ENCODE data around the gene AGO1. TPM values are rescaled to one million over a fixed set of nuclear protein-coding genes. Genes with fewer than 3 reads are reported as not detected.

Gene AGO1
- total RNA-seq, 1 donor from 2014 or later, result 103 TPM

DNA sequence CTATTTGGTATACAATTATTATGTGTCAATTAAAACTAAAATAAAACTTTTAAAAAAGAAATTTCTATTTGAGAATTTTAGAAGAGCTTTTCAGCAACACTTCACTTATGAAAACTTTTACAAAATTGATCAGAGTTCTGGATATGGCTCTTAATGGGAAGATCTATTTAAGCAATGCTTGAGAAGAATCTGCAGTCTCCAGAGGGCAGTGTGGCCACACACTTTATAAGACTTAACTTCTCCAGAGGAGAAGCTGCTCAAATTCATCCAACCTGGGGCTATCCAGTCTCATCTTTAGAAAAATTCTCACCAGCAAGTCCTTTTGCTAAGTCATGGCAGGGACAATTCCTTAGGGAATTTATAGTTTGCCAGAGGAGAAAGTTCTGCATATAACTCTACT is 25.2 kb upstream of the AGO1 start:
- H3K4me3 Mint-ChIP-seq (ENCODE audit: unreplicated experiment), result no peak overlapping the region
- no peaks in the 10 kb centered on the region for H3K27me3 Mint-ChIP-seq (ENCODE audit: unreplicated experiment)
- TF ChIP-seq, protein P1, sequence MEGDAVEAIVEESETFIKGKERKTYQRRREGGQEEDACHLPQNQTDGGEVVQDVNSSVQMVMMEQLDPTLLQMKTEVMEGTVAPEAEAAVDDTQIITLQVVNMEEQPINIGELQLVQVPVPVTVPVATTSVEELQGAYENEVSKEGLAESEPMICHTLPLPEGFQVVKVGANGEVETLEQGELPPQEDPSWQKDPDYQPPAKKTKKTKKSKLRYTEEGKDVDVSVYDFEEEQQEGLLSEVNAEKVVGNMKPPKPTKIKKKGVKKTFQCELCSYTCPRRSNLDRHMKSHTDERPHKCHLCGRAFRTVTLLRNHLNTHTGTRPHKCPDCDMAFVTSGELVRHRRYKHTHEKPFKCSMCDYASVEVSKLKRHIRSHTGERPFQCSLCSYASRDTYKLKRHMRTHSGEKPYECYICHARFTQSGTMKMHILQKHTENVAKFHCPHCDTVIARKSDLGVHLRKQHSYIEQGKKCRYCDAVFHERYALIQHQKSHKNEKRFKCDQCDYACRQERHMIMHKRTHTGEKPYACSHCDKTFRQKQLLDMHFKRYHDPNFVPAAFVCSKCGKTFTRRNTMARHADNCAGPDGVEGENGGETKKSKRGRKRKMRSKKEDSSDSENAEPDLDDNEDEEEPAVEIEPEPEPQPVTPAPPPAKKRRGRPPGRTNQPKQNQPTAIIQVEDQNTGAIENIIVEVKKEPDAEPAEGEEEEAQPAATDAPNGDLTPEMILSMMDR (IDR thresholded peaks at IDR 0.05; ENCODE audit: partially characterized antibody, unreplicated experiment), result no peak
- no peaks in the 10 kb centered on the region for H3K36me3 Mint-ChIP-seq (ENCODE audit: unreplicated experiment)
- DNase-seq, result no peak
- H3K4me1 Mint-ChIP-seq (ENCODE audit: low read depth, unreplicated experiment), result no peaks in the 10 kb centered on the region
- H3K27ac Mint-ChIP-seq (ENCODE audit: unreplicated experiment), result no peak overlapping the region
- no peaks in the 10 kb centered on the region for H3K9me3 Mint-ChIP-seq (ENCODE audit: unreplicated experiment)

DNA sequence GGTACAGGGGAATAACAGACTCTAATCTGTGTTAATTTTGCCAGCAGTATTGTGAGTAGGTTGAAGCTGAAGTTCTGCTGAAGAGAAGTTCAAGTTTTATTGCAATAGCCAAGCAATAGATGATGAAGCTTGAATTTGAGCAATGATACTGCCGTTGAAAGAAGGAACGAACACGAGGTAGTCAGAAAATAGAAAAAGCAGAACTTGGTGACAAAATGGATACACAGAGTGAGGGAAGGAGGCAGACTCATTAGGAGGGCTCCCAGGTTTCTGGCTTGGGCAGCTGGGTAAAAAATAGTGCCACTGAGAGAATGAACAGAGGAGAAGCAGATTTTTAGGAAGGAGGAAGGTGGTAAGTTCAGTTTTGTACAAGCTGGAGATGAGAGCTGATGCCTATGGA is 22.3 kb upstream of the AGO1 start:
- Mint-ChIP-seq H3K36me3 (ENCODE audit: unreplicated experiment) (no peaks in the 10 kb centered on the region), H3K27ac (ENCODE audit: unreplicated experiment) (no peak overlapping the region), H3K27me3 (ENCODE audit: unreplicated experiment) (no peaks in the 10 kb centered on the region), H3K9me3 (ENCODE audit: unreplicated experiment) (no peaks in the 10 kb centered on the region), H3K4me1 (ENCODE audit: low read depth, unreplicated experiment) (no peaks in the 10 kb centered on the region), H3K4me3 (ENCODE audit: unreplicated experiment) (no peak overlapping the region)
- TF ChIP-seq, protein P1 (IDR thresholded peaks at IDR 0.05; ENCODE audit: partially characterized antibody, unreplicated experiment), result no peak
- DNase-seq, result no peak

DNA sequence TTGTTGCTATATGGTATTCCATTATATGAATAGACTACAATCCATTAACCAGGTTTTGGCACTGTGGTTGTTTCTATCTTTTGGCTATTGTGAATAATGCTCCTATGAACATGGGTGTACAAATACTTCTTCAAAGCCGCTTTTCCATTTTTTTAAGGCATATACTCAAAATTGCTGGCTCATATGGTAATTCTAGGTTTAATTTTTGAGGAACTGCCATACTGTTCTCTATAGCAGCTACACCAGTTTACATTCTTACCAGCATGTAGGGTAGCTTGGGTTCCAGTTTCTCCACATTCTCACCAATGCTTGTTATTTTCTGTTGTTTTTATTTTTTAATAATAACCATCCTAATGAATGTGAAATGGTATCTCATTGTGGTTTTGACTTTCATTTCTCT is 19.9 kb upstream of the AGO1 start:
- DNase-seq, result no peak
- H3K4me3 Mint-ChIP-seq (ENCODE audit: unreplicated experiment), result no peak overlapping the region
- H3K36me3 Mint-ChIP-seq (ENCODE audit: unreplicated experiment), result no peaks in the 10 kb centered on the region
- no peaks in the 10 kb centered on the region for H3K4me1 Mint-ChIP-seq (ENCODE audit: low read depth, unreplicated experiment)
- TF ChIP-seq, protein P1 (IDR thresholded peaks at IDR 0.05; ENCODE audit: partially characterized antibody, unreplicated experiment), result no peak
- no peaks in the 10 kb centered on the region for H3K27me3 Mint-ChIP-seq (ENCODE audit: unreplicated experiment)
- H3K27ac Mint-ChIP-seq (ENCODE audit: unreplicated experiment), result no peak overlapping the region
- no peaks in the 10 kb centered on the region for H3K9me3 Mint-ChIP-seq (ENCODE audit: unreplicated experiment)

DNA sequence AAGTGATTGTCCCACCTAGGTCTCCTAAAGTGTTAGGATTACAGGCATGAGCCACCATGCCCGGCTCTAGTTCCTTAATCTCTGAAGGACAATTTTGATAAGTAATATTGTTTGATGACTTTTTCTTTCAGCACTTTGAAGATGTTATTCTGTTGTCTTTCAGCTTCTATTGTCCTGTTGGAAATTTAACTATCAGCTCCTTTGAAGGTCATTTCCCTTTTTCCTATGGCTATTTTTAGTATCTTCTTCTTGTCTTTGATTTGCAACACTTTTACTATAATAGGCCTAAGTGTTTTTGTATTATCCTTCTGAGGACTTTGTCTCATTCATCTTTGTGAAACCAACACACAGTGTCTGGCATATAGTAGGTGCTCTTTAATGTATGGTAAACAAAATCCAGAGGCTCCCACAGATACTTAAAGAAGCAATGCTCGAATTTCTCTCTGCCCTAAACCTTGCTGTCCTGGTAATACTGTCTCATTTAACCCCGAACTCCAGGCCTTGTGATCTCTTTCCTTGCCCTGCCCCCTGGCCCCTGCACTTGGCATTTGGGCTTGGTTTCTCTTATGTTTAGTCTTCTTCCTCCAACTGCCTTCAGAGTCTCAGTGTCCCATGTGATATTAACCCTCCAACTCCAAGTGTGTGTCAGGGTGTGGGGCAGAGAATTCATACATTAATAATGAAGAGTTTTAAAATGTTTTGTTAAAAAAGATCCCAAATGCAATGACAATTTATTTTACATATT is 19.0 kb upstream of the AGO1 start:
- H3K27me3 Mint-ChIP-seq (ENCODE audit: unreplicated experiment), result no peaks in the 10 kb centered on the region
- no peaks in the 10 kb centered on the region for H3K9me3 Mint-ChIP-seq (ENCODE audit: unreplicated experiment)
- H3K36me3 Mint-ChIP-seq (ENCODE audit: unreplicated experiment), result no peaks in the 10 kb centered on the region
- H3K4me1 Mint-ChIP-seq (ENCODE audit: low read depth, unreplicated experiment), result no peaks in the 10 kb centered on the region
- no peak for DNase-seq
- TF ChIP-seq, protein P1 (IDR thresholded peaks at IDR 0.05; ENCODE audit: partially characterized antibody, unreplicated experiment), result no peak
- H3K27ac Mint-ChIP-seq (ENCODE audit: unreplicated experiment), result no peak overlapping the region
- no peak overlapping the region for H3K4me3 Mint-ChIP-seq (ENCODE audit: unreplicated experiment)

DNA sequence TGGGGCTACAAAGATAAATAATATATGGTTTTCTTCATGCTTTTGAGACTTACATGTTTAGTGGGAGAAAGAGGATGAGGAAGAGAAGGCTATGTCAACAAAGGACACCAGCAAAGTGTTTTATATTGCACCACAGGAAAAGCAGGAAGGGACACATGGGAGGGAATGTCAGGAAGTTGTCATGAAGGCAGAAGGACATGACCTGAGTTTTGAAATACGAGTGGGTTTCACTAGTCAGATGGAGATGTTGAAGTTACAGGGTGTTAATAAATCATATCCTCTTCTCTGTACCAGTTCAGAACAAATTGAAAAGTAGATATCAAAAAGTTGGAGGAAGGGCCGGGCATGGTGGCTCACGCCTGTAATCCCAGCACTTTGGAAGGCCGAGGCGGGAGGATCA is 18.2 kb upstream of the AGO1 start:
- DNase-seq, result no peak
- H3K36me3 Mint-ChIP-seq (ENCODE audit: unreplicated experiment), result no peaks in the 10 kb centered on the region
- H3K4me1 Mint-ChIP-seq (ENCODE audit: low read depth, unreplicated experiment), result no peaks in the 10 kb centered on the region
- TF ChIP-seq, protein P1 (IDR thresholded peaks at IDR 0.05; ENCODE audit: partially characterized antibody, unreplicated experiment), result no peak
- no peaks in the 10 kb centered on the region for H3K27me3 Mint-ChIP-seq (ENCODE audit: unreplicated experiment)
- H3K9me3 Mint-ChIP-seq (ENCODE audit: unreplicated experiment), result no peaks in the 10 kb centered on the region
- no peak overlapping the region for H3K4me3 Mint-ChIP-seq (ENCODE audit: unreplicated experiment)
- H3K27ac Mint-ChIP-seq (ENCODE audit: unreplicated experiment), result no peak overlapping the region

All from glutamatergic neuron (in vitro differentiated cells).